Activated T-helper 1 cell treated with Interleukin-2 at 50 U/mL for 16 hours (primary cell): ENCODE results near the gene RAB31.

Source experiments
- DNase-seq: peaks from one replicate; pipeline ENCODE4 v3.0.0-alpha.2; 2020; ENCODE audit warnings: low read depth

Gene RAB31

DNA sequence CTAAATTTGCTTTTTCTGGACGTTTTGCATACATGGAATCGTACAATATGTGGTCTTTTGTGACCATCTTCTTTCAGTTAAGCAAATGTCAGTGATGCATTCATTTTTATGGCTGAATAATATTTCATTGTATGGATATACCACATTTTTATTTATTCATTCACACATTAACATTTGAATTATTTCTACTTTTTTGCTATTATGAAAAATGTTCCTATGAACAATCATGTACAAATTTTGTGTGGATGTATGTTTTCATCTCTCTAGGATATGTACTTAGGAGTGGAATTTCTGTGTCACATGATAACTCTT is 110.3 kb downstream of the RAB31 start:
- DNase-seq = no peak

DNA sequence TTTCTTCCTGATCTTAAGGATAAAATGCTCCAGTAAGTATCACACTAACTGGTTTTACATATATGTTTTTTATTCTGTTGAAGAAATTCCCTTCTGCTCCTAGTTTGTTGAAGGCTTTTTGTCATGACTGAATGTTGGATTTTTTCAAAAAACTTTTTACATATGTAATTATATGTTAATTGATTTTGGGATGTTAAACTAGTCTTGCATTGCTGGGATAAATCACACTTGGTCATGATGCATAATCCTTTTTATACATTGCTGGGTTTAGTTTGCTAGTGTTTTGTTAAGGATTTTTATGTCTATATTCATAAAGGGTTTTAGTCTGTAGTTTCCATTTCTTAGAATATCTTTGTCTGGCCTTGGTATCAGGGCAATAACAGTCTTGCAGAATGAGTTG is 112.0 kb downstream of the RAB31 start:
- no peak for DNase-seq

GRCh38 chr18:9820719-9821118 is 112.6 kb downstream of the RAB31 start:
- no peak for DNase-seq

- DNase-seq = no peak
Observed at GRCh38 chr18:9822587-9823185, 114.6 kb downstream of the RAB31 start.

DNA sequence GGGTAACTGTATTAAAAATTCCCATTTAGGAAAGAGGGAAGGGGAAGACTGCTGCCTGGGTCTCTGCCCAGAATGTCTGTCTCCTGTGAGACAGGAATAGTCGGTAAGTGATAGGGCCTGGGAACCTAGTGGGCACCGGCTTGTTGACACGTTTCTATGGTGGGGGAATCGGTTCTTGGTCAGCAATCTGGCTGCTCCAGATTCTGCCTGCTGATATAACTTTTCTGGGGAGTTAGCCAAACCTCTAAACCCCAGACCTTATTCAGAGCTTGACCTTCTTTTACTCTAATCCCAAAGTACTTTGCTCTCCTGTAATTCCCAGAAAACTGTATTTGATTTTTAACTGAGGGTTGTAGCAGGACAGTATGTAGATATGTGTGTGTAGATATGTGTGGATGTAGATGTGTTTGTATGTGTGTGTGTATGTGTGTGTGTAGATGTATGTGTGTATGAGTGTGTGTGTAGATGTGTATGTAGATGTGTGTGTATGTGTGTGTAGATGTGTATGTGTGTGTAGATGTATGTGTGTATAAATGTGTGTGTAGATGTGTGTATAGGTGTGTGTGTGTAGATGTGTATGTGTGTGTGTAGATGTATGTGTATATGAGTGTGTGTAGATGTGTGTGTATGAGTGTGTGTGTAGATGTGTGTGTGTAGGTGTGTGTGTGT is 115.8 kb downstream of the RAB31 start:
- no peak for DNase-seq

- DNase-seq = no peak
Observed at GRCh38 chr18:9824474-9824832, 116.4 kb downstream of the RAB31 start.

- no peak for DNase-seq
Observed at GRCh38 chr18:9824952-9825371, 116.9 kb downstream of the RAB31 start.

DNA sequence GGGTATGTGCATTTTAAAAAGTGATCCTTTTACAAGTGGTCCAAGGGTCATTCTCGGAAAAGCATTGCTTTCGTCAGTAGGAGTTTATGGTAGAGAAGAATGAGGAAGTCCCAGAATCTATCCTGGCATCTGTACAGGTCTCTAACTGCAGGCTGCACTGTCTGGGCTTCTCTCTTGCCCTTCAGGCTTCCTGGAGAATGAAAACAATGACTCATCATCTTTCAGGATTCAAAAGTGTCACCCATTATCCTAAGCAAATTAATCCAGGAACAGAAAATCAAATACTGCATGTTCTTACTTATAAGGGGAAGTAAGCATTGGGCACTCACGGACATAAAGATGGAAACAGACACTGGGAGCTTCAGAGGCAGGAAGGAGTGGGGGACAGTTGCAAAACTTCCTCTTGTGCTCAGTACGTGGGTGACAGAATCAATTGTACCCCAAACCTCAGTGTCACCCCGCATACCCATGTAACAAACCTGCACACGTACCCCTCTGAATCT is 117.5 kb downstream of the RAB31 start:
- no peak for DNase-seq

DNA sequence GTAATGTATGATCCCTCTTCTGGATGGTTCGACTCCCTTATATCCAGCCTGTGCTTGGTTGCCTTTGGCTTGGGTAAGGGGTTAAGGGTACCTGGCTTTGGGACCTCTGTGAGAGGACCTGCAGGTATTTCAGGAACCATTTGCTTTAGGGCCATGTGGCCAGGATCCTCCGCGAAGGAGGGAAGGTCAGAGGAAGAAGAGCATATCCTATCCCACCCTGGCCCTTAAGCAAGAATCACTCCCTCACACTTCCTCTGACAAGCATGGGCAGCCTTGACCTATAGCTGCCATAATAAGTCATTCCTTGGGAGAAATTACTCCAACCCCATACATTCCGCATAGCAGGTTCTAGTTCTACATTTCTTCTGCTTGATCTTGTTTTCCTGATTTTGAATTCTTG is 118.6 kb downstream of the RAB31 start:
- no peak for DNase-seq

GRCh38 chr18:9827211-9827792 is 119.2 kb downstream of the RAB31 start:
- no peak for DNase-seq

DNA sequence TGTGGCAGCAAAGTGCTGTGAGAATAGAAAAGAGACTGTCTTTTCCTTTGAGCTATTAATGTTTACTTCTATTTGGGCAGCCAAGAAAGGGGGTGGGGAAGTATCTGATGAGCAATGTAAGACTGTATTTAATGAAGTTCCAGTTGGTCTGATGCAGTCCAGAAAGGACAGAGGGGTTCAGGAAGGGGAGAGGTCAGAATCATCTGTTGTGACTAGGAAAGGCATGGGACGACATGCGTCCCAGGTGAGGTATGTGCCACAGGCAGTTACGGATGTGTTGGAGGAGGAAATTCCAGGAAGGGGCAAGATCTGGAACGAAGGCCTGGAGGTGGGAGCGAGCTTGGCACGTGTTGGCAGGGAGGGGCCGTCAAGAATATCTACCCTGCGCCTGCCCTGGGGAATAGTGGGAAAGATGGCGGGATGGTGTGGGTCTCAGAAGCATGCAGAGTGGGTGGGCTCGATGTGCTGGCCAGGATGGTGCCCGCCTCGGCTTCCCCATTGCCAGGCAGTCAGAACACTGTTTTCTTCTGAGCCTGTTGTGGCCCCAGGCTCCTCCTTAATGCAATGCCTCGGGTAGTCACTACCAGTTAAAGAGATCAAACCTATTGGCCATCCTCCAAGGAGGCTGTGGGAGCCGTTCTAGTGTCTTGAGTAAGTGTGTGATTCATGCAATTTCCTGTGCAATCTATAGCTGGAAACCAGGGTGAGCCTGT is 119.8 kb downstream of the RAB31 start:
- DNase-seq = no peak

GRCh38 chr18:9828506-9829396 is 120.7 kb downstream of the RAB31 start:
- DNase-seq = no peak

GRCh38 chr18:9829397-9829712 is 121.3 kb downstream of the RAB31 start:
- no peak for DNase-seq

GRCh38 chr18:9831036-9831722 is 123.1 kb downstream of the RAB31 start:
- no peak for DNase-seq

GRCh38 chr18:9831723-9832199 is 123.7 kb downstream of the RAB31 start:
- no peak for DNase-seq

GRCh38 chr18:9832871-9833270 is 124.8 kb downstream of the RAB31 start:
- no peak for DNase-seq

- no peak for DNase-seq
Observed at GRCh38 chr18:9834551-9834950, 126.5 kb downstream of the RAB31 start.

- no peak for DNase-seq
Observed at GRCh38 chr18:9835113-9835755, 127.1 kb downstream of the RAB31 start.

- DNase-seq = no peak
Observed at GRCh38 chr18:9835825-9836224, 127.7 kb downstream of the RAB31 start.

GRCh38 chr18:9838144-9838877 is 130.2 kb downstream of the RAB31 start:
- no peak for DNase-seq
